Measurements from ENCODE around the gene WDR91.
A peak's percentile ranks its signal among the peaks of the same experiment; 100 is the strongest.
"Not testable (repeated sequence)": the region's sequence is repeated elsewhere in the genome, so short reads cannot be mapped to it uniquely, and the experiment has no call there.

WDR91 gene

DNA sequence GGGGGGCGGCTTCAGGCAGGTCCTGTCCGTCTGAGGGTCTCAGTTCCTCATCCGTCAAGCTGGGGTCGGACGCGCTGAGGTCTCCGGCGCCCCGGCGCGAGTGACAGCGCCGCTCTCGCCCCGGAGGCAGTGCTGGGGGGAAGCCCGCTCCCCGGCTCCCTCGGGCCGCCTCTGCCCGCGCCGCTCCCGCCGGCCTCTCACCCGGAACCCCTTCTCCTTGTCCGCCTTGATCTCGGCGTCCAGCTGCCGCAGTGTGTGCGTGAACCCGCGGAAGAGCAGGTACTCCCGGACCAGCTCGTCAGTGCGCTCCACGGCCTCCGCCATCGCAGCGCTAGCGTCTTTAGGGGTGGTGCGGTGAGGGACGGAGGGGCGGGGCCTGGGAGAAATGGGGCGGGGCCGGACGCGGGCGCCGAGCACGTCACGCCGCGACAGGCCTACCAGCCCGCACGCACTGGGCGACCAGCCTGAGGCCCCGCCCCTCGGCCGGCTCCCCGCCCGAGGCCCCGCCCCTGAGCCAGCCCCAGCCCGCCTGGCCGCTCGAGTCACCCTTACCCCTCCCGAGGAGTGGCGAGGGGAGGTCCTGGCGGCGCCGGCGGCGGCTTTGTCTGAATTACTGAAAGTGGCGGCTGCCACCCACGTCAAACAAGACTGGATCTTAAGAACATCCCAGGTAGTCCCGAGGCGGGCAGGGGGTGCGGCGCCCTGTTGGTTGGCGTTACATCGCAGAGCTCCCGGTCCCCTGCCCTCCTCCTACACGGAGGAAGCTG, at the start of gene WDR91:
TSS of gene WDR91 (minus strand) at position 348 of the 767 bp plus-strand sequence. CDS start at position 324, 24 bp downstream.
- DNase-seq = peak; percentile 51

DNA sequence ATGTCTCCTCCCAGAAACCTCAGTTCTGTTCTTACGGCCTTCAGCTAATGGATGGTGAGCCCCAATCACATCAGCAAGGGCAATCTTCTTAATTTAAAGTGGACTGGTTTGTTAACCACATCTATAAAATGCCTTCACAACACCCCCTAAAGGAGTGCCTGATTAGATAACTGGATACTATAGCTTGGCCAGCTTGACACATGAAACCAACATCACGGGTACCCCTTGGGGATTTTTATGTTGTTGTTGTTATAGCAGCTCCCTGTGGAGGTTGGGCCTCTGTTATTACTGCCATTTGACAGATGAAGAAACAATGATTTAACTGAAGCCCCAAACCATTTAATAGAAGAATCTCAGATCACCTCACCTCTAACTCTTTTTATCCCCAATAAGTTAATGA, 49.1 kb upstream of the WDR91 start:
- no peak for DNase-seq

DNA sequence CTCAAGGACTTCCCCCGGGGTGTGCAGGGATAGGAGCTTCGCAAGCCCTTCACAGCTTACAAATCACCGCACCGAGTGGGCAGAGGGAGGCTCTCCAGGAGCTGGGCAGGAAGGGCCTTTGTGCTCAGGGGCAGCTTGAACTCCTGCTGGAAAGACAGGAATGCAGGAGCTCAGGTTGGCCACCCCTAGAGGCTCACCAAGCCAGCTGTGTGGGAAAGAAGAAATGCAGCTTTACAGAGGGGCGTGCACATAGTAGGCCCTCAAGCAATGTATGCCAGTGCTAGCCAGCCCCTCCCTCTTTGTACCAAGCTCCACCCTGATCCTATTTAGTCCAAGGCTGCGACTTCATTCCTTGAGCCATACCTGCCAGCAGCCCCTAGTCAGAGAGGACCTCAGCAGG, 48.4 kb upstream of the WDR91 start:
- no peak for DNase-seq

DNA sequence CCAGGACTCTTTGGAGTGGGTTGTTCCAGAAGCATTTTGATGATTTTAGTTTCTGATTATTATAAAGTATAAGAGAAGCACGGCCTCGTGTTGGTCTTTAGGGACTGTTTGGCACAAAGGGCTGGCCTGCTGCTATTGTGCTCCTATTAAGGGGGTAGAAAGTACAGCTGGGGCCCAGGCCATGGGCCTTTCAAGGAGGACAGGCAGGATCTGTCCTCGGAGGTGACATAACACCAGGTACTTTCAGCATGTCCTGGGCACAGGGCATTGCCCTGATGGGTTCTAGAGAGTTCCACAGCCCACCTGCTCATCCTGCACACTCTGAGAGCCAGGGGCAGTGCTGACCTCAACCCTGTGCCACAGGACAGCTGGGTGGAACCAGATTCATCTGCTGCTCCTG, 47.3 kb upstream of the WDR91 start:
- DNase-seq = no peak

DNA sequence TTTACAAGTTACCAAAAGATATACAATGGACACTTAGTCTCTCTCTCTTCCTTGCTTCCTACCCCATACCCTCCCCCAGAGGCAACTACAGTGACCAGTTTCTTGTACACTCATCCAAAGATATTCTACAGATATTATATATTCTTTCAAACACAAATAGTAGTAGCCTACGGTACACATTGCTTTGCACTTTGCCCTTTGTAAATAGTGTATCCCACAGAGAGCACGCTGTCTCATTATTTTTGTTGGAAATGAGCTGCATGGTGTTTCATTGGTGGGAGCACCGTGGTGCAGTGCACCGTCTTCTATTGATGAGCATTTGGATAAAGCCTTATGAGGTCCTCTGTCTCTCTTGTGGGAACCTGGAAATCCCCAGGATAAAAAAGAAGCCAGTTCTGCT, 46.5 kb upstream of the WDR91 start:
- no peak for DNase-seq

DNA sequence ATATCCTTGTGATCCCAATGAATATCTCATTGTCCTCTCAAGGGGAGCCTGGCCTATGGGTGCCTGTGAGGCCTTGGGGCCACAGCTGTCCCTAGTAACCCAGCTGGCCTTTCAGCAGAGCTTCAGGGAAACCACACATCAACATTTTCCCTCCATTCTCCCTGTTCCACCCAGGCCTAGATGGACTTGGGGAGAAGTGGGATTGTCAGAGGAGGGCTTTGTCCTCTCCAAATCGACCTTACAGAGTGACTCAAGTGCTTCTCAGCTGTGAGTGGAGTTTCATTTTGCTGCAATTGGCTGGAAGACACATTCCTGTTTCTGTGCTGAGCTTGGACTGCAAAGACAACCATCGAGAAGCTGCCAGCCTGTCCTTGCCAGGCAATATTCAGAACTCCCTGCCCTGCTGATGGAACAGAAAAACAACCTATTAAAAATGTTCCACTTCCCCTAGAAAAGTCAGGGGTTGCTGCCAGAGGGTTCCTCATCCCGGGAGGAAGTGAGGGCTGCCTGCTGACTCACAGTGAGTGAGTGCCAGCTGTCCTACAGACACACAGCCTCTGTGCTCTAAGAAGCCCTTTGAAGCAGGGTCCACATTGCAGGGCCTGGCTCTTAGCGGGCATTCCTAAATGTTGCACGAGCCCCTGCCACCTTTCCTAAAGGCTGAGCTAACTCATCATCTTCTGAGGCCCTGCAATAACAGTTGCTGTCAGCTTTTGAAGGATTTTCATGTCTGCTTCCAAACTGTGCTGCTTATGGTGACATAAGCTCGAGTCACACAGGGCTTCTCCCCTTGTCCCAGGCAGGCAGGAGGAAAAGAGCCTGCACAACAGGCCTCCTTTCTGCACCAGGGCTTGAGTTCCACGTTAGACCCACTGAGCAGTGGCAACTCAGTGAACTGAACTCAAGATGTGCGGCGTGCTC, 42.8 kb upstream of the WDR91 start:
- peak; percentile 4 for DNase-seq

DNA sequence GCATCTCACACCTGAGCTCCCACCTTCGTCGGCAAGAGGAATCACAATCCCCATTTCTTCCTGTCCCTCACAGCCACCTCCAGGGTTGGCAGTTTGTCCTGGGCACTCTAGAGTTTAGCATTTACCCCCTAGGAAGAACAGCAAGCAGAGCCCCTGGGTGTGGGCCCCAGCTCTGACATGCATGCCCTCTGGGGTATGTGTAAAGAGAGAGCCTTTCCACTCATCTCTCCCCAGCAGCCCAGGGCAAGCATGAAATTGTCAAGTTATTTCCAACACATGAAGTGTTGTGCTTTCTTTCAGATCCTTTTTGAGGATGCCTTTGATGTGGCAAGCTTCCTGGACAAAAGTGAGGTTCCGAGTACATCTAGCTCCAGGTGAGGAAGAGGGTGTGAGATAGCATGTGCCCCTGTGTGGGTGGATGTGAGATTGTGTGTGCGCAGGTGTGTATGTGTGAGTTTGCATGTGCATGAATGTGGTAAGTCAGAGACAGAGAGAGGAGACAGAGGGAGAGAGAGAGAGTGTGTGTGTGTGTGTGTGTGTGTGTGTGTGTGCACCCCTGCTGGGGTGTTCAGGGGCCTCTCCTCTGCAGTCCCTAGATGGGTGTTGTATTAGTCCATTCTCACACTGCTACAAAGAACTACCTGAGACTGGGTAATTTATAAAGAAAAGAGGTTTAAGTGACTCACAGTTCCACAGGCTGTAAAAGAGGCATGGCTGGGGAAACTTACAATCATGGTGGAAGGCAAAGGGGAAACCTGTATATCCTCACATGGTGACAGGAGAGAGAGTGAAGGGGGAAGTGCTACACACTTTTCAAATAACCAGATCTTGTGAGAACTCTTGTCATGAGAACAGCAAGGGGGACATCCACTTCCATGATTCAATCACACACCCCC, 40.4 kb upstream of the WDR91 start:
- no peak for DNase-seq

DNA sequence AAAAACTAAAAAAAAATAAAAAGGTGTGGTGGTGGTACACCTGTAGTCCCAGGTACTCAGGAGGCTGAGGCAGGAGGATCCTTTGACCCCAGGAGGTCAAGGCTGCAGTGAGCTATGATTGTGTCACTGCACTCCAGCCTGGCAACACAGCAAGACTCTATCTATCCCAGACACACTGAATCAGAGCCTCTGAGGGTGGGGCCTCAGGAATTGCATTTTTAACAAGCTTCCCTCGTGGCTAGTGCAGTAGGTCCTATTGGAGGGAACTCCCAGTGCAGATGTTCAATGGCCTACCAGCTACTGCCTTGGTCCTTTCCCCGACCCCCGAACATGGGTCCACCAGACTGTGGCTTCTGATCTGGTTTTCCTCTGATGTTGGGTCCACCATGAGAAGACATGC, 37.2 kb upstream of the WDR91 start:
- no peak for DNase-seq

DNA sequence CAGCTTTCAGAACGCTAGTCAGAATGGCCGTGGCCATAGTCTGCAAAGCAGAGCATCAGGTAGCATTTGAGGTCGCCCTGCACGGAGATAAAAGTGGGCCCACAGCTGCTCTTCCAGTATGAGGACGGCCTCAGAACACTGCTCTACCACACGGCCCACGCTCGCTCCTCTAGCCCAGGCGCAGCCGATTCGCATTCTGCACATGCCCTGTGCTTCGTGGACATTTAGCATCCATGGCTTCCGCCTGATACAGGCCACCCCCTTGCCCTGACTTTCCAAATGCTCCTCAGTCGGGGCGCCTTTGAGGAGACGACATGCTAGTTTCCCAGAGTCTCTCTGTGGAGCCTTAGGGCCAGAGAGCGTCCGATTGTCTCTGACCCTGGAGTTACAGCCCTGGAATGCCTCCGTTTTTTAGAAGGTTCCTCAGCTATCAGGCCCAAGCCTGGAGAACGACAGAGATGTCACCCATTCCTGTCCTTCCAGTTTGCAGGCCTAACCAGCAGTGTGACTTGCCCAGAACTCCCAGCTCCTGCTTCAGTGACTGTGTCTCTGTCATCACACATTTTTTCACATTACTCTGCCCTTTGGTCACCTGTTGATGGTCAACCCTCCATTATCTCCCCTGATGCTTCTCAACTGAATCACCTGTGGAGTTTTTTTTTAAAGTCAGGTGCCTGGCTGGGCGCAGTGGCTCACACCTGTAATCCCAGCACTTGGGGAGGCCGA, 36.6 kb upstream of the WDR91 start:
- no peak for DNase-seq

DNA sequence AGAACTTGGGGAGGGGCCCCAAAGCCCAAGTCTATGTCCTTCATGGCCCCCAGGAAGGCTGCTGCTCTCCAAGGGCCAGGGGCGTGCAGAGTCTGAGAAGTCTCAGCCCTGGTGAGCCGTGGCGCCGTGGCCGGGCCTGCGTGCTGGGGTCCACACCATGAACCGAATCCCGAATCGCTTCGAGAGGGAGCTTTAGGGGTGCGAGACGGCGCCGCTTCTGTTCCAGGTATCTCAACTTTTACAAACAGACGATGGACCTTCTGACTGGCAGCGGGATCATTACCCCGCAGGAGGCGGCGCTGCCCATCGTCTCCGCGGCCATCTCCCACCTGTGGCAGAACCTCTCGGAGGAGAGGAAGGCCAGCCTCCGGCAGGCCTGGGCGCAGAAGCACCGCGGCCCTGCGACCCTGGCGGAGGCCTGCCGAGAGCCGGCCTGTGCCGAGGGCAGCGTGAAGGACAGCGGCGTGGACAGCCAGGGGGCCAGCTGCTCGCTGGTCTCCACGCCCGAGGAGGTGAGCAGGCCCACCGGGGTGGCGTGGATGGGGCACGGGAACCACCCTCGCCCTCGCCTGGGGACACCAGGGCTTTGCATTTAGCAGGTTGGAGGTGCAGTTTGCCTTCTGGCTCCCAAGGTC, 35.0 kb upstream of the WDR91 start:
- no peak for DNase-seq

DNA sequence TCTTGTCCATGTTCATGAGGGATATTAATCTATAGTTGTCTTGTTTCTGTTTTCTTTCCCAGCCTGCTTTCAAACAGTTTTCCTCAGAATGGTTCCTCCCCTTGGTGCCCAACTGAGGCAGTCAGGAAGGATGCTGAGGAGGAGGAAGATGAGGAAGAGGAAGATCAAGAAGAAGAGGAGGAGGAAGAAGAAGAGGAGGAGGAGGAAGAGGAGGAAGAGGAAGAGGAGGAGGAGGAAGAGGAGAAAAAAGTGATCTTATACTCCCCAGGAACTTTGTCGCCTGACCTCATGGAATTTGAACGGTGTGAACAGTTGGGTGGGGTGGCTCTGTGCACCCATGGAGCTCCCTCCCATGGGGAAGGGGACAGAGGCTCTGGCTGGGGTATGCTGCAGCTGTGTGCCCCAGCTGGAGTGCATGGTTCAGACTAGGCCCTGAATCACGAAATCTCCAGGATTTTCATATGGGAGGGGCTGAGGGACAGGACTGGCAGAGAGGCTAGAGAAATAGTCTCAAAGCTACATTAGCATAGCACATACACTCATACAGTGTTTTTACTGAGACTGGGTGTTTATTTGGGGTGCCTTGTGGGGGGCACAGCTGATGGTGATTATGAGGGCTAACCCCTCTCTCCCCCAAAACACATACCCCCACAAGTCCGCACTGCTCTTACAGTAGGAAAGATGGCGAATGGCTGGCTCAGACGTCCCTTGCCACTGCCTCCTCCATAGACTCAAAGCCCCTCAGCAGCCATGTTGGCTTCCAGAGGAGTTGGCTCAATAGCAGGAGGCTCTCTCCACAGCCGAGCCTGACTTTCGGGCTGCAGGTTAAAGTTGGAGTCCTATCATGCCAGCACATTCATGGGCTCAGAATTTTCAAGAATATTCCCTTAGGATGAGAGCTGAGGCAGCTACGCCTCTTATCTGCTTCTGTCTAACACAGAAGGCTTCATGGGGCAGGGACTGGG, 34.2 kb upstream of the WDR91 start:
- DNase-seq = no peak

DNA sequence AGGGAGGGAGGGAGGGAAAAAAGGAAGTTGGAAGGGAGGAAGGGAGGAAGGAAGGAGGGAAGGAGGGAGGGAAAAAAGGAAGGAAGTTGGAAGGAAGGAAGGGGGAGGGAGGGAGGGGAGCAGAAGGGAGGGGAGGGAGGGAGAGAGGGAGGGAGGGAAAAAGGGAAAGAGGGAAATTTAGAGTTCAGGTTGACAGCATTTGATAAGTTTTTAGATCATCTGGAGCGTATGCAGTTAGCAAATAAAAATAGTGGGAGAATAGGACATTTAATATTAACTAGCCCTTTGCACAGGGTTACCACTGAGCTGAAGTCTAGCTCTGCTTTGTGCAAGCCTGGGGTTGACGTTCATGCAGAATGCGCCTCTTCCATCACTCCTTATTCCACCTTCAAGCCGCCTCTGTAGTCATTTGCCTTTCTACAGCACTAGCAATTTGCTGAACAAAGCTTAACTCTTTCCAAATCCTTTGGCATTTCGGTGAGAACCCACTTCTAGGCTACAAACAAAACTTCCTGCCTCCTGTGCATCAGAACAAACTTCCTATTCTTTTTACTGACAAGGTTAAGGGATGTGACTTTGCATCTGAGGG, 30.9 kb upstream of the WDR91 start:
- no peak for DNase-seq

DNA sequence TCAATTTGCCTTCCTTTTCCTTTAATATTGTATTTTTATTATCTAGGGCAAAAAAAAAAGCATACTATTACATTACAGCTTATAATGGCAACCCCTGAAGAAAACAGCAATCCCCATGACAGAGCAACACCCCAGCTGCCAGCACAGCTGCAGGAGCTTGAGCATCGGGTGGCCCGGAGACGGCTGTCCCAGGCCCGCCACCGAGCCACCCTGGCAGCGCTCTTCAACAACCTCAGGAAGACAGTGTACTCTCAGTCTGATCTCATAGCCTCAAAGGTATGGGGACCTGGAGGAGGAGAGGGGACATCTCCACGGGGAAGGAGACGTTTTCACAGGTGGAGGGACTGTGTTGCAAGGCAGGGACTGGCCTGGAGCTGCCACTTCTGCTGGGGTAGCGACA, 29.1 kb upstream of the WDR91 start:
- no peak for DNase-seq

DNA sequence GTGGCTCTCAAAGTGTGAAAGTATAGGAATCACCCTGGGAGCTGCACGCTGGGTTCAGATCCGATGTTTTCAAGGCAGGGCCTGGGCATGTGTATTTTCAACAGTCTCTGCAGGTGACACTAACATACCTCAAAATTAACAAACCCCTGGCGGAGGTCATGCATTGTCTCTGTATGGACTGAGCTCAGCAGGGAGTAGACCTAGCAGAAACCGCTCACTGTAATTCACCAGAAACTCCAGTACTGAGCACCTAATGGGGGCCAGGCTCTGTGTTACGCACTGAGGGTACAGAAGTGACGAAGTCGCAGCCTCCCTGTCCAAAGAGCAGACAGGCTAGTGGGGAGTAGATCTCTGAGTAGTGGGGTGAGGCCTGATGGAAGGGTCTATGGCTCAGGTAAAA, 27.9 kb upstream of the WDR91 start:
- no peak for DNase-seq

DNA sequence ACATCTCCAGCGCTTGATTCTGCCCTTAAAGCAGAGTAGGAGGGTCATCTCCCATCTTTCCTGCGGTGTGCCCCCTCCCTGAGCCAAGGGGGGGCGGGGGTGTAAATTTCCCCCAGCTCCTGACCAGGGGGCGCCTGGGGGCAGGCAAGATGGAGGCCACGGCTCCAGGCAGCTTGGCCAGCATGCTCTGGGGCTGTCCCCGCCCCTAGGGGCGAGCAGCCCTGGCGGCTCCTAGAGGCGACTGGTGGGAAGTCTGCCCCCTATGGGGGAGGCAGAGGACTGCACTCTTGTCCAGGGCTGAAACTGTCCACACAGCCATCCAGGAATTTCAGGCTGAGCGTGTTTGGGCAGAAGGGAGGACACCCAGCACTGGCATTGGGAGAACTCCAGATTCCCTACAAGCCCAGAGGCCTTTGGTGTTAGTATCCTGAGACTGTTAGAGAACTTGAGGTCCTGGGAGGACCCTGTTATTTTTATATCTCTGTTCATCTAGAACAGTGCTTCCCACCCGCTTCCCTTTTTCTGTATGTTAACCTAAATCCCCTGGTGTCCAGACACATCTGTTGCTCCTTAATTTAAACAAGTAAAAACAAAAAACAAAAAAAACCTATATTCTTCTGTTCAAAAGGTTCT, 26.9 kb upstream of the WDR91 start:
- DNase-seq = no peak

DNA sequence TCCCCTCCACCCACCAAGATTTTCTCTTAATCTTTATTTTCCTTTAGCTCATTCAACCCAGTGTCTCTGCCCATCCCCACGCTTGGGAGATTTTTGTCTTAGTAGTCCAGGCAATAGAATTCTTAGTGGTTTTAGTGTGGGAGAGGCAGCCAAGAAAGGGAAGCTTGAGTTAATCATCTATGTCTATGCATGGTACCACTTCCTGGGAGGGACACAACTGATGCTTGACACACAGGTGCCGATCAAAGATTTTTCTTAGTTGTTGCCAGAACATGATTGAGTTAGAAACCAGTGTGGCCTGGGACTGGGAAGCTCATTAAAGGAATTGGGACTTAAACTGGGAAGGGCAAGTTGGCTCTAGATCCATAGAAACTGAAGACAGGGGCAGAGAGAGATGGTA, 25.4 kb upstream of the WDR91 start:
- no peak for DNase-seq

DNA sequence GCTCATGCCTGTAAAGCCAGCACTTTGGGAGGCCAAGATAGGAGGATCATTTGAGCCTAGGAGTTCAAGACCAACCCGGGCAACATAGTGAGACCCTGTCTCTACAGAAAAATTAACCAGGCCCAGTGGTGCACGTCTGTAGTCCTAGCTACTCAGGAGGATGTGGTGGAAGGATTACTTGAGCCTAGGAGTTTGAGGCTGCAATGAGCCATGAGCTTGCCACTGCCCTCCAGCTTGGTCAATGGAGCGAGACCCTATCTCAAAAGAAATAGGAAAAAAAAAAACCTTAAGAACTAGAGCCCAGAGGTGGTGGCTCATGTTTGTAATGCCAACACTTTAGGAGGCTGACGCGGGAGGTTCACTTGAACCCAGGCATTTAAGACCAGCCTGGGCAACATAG, 24.5 kb upstream of the WDR91 start:
- DNase-seq = no peak

DNA sequence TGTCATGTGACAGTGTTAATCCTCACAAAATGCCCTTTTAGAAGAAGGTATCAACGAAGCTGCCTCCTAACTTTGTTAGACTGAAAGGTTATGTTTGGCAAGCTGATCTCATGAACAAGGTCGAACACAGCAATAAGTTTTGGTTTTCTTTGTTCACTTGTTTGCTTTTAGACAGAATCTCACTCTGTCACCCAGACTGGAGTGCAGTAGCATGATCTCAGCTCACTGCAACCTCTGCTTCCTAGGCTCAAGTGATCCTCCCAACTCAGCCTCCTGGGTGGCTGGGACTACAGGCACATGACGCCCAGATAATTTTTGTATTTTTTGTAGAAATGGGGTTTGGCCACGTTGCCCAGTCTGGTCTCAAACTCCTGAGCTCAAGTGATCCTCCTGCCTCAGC, 23.4 kb upstream of the WDR91 start:
- no peak for DNase-seq

DNA sequence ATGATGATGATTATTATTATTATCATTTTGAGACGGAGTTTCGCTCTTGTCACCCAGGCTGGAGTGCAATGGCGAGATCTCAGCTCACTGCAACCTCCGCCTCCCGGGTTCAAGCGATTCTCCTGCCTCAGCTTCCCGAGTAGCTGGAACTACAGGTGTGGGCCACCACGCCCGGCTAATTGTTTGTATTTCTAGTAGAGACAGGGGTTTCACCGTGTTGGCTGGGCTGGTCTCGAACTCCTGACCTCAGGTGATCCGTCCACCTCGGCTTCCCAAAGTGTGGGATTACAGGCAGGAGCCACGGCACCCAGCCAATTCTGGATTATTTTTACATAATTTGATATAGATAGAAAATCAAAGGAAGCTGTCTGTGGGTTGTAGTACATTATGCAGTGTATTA, 22.8 kb upstream of the WDR91 start:
- not testable (repeated sequence) for DNase-seq

DNA sequence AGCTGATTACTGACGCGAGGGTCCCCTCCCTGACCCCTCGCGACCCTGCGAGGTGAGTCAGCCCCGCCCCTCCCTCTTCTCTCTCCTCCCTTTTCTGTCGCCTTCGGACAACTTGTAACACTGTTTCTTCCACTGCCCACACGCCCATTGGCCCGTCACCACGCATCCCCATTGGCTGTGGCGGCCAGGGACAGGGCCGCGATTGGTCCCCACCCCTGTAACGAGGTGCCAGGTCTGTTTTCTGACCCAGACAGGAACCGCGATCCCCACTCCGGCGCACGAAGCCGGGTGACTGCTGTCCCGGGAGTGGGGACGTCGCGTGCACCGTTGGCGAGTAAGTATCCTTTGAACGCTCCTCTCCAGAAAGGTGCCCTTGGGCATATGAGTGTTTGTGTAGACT, 22.2 kb upstream of the WDR91 start, which contains the start of gene STRA8:
TSS of gene STRA8 (plus strand) at position 269 of the 400 bp plus-strand sequence. CDS start 6,687 bp downstream, outside the sequence.
- no peak for DNase-seq
